Activated naive CD4-positive, alpha-beta T cell treated with anti-CD3 and anti-CD28 coated beads for 36 hours (primary cell): ENCODE data around the gene KLHL29. TPM values are rescaled to one million over a fixed set of nuclear protein-coding genes. Genes with fewer than 3 reads are reported as not detected.

Experiments
- CTCF ChIA-PET: fragments of 350-600 bp; sonication (Branson Sonifier 250); formaldehyde crosslinking; loops from one replicate; lab custom pipeline; 2021; ENCODE audit warnings: antibody characterized with exemption; lab: Charles Lee
- DNase-seq: peaks from one replicate; pipeline ENCODE4 v3.0.0-alpha.2; 2020
- H3K27ac Mint-ChIP-seq: one replicate; pipeline ENCODE4 v1.8.0; 2021; ENCODE audit warnings: mild to moderate bottlenecking, mixed read lengths
- H3K27me3 Mint-ChIP-seq: one replicate; pipeline ENCODE4 v1.8.0; 2021; ENCODE audit warnings: low read depth, mixed read lengths
- H3K36me3 Mint-ChIP-seq: one replicate; pipeline ENCODE4 v1.8.0; 2021; ENCODE audit warnings: low read depth, mixed read lengths
- H3K4me1 Mint-ChIP-seq: one replicate; pipeline ENCODE4 v1.8.0; 2021; ENCODE audit warnings: low read depth, mixed read lengths
- H3K4me3 Mint-ChIP-seq: one replicate; pipeline ENCODE4 v1.8.0; 2021; ENCODE audit warnings: mild to moderate bottlenecking, moderate library complexity, mixed read lengths
- H3K9me3 Mint-ChIP-seq: one replicate; pipeline ENCODE4 v1.8.0; 2021; ENCODE audit warnings: mixed read lengths
- intact Hi-C: fragments of 100-400 bp; cut with micrococcal nuclease; formaldehyde crosslinking; loops from one replicate; pipeline ENCODE4 v1.15.1; 2023
- total RNA-seq, 2 experiments: library from RNA; stranded (reverse); gene quantifications; one replicate each; pipeline ENCODE4 v1.2.3, GENCODE V29; 2021

KLHL29 gene
- total RNA-seq, 2 experiments from 2014 or later = 2.4 to 2.9 TPM

DNA sequence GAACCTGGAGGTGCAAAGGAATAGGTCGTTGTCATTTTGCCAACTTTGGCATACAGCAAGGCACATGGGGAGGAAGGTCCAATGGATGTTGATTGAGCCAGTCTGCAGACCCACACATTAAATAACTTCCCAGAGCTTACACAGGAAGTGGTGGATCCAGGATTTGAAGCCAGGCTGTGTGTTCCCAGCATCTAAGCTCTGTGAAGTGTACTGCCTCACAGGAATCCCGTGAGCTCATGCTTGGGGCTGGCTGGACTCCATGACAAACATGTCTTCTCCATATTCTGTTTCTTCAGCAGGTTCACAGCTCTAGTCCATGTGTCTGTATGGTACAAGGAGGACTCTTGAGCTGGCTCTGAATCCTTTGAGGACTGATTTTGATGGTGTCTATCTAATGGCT is 63.9 kb downstream of the KLHL29 start:
- no peaks in the 10 kb centered on the region for H3K36me3 Mint-ChIP-seq
- CTCF ChIA-PET = interaction anchor here (1.2 kb wide), 1 partner anchor 12 kb away, joined by 3 read pairs; no protein-coding TSS in a partner anchor
- H3K27me3 Mint-ChIP-seq = peaks cover 1% of the 10 kb centered on the region
- no peak for DNase-seq
- H3K4me3 Mint-ChIP-seq = no peak overlapping the region
- H3K27ac Mint-ChIP-seq = no peak overlapping the region
- H3K9me3 Mint-ChIP-seq = no peaks in the 10 kb centered on the region
- H3K4me1 Mint-ChIP-seq = peaks cover 18% of the 10 kb centered on the region
- intact Hi-C loops = no loop called here

DNA sequence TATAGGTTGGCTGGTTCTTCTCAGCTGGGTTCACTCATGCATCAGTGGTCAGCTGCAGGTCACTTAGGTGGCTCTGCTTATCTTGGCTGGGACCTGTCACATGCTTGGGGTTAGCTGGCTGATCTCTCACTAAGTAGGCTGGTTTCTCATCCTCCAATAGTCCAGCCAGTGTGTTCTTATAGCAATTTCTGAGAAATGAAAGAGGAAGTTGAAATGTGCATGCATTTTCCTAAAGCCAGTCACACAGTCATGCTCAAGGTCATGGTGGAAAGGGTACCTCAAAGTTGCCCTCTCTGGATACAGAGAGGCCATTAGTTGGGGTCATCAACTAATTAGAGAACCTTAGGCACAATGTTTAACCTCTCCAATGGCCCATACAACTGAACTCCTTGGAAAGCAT is 64.4 kb downstream of the KLHL29 start:
- DNase-seq = no peak
- H3K36me3 Mint-ChIP-seq = no peaks in the 10 kb centered on the region
- H3K27ac Mint-ChIP-seq = no peak overlapping the region
- intact Hi-C loops = no loop called here
- H3K27me3 Mint-ChIP-seq = peaks cover 1% of the 10 kb centered on the region
- CTCF ChIA-PET = interaction anchor here (0.9 to 1.2 kb wide), 2 partner anchors 11 to 58 kb away, joined by 3 read pairs; no protein-coding TSS in a partner anchor
- peaks cover 21% of the 10 kb centered on the region for H3K4me1 Mint-ChIP-seq
- no peaks in the 10 kb centered on the region for H3K9me3 Mint-ChIP-seq
- no peak overlapping the region for H3K4me3 Mint-ChIP-seq

DNA sequence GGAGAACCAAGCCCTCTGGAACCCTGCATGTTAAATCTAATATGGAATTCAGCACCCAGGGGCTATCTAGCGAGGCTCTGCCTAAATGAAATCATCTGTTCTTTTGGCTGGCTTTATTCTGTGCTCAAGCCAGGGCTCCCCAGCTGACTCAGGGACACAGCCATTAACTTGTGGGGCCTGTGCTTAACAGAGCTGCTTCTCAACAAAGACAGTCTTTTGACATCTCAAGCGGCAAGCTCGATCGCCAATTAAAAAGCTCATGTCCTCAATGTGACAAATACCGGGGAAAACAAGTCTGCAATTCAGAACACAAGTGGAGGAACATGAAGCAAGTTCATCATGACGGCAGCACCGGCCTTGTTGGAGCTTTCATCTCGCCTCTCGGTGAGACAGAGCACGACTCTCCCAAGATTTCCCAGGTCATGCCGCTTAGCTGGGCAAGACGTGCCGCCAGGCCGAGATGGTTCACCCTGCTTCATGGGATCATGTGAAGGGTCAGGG is 64.9 kb downstream of the KLHL29 start:
- peaks cover 24% of the 10 kb centered on the region for H3K4me1 Mint-ChIP-seq
- CTCF ChIA-PET = interaction anchor here (0.9 to 1.2 kb wide), 2 partner anchors 11 to 58 kb away, joined by 3 read pairs; no protein-coding TSS in a partner anchor
- no peaks in the 10 kb centered on the region for H3K36me3 Mint-ChIP-seq
- peaks cover 5% of the 10 kb centered on the region for H3K27me3 Mint-ChIP-seq
- H3K27ac Mint-ChIP-seq = no peak overlapping the region
- intact Hi-C loops = loop anchor here (10.0 kb wide), 1 partner anchor 245 kb away; no protein-coding TSS in a partner anchor
- DNase-seq = no peak
- no peak overlapping the region for H3K4me3 Mint-ChIP-seq
- no peaks in the 10 kb centered on the region for H3K9me3 Mint-ChIP-seq

DNA sequence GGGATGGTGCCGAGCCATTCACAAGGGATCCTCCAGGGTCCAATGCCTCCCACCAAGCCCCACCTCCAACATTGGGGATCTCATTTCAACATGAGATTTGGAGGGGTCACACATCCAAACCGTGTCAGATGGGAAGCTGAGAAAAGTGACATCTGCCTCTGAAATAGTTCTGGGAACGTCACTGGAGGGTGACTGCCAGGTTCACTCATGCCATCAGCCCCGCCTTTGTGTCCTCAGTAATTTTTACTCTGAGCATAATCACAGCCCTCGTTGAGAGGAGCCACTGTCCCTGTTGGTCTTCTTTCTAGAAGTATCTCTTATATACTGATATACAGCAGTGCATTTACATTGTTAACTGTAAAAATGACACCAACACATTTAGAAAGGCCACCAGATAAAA is 67.4 kb downstream of the KLHL29 start:
- no peak overlapping the region for H3K27ac Mint-ChIP-seq
- DNase-seq = no peak
- H3K4me1 Mint-ChIP-seq = peaks cover 26% of the 10 kb centered on the region
- CTCF ChIA-PET = interaction anchor here (0.6 kb wide), 1 partner anchor 19 kb away, joined by 3 read pairs; no protein-coding TSS in a partner anchor
- H3K36me3 Mint-ChIP-seq = no peaks in the 10 kb centered on the region
- peaks cover 5% of the 10 kb centered on the region for H3K27me3 Mint-ChIP-seq
- intact Hi-C loops = loop anchor here (2.0 to 10.0 kb wide), 2 partner anchors 72 to 248 kb away; no protein-coding TSS in a partner anchor
- H3K4me3 Mint-ChIP-seq = no peak overlapping the region
- H3K9me3 Mint-ChIP-seq = no peaks in the 10 kb centered on the region

DNA sequence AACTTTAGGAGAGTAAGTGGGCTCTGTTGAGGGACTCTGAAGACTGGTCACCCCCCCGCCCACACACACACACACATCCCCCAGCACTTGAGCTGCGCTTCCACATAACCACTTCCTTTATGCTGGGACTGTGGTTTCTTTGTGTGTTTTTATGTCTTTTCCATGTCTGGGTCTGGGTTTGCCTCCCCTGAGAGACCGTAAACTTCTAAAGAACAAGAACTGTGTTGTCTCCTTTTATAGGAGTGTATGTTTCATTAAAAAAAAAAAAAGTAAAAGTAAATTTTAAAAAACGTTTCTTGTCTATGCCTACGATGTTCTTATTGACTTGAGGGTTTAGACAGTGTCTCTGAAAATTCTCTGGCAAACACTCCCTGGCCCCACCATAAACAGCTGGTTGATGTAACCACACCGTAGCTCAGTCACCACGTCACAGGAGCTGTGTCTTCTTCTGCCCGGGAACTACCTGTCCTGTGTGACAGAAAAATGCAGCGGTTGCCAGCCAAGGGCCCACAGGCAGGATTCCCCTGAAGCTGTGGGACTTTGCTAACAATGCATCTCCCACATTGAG is 68.0 kb downstream of the KLHL29 start:
- H3K36me3 Mint-ChIP-seq = no peaks in the 10 kb centered on the region
- peak; percentile 69 for DNase-seq
- H3K27ac Mint-ChIP-seq = no peak overlapping the region
- CTCF ChIA-PET = interaction anchor here (0.6 kb wide), 2 partner anchors 20 to 41 kb away, joined by 3 read pairs; no protein-coding TSS in a partner anchor
- H3K4me3 Mint-ChIP-seq = peak overlapping the region; percentile 23
- intact Hi-C loops = loop anchor here (2.0 to 10.0 kb wide), 2 partner anchors 72 to 248 kb away; no protein-coding TSS in a partner anchor
- H3K9me3 Mint-ChIP-seq = no peaks in the 10 kb centered on the region
- peaks cover 26% of the 10 kb centered on the region for H3K4me1 Mint-ChIP-seq
- H3K27me3 Mint-ChIP-seq = peaks cover 5% of the 10 kb centered on the region

DNA sequence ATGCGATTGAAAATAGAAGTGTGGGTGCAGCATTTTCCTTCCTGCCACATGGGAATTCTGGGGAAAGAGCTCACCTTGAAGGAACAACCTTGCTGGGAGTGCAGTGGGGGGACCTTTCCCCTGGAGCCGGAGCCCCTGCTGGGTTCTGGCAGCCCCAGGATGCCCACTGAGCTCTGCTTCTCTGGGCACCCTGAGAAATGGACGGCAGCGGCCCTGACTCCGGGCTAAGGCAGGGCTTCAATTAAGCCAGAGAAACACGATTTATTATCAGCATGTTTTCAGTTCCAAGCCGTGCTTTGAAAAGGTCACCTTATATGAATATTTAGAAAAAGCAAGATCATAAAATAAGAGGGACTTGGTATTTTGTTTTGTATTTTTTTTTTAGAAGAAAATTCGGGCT is 68.5 kb downstream of the KLHL29 start:
- H3K4me3 Mint-ChIP-seq = no peak overlapping the region
- no peak overlapping the region for H3K27ac Mint-ChIP-seq
- peaks cover 5% of the 10 kb centered on the region for H3K27me3 Mint-ChIP-seq
- no peaks in the 10 kb centered on the region for H3K36me3 Mint-ChIP-seq
- no peaks in the 10 kb centered on the region for H3K9me3 Mint-ChIP-seq
- intact Hi-C loops = loop anchor here (2.0 to 10.0 kb wide), 2 partner anchors 73 to 249 kb away; no protein-coding TSS in a partner anchor
- peaks cover 26% of the 10 kb centered on the region for H3K4me1 Mint-ChIP-seq
- CTCF ChIA-PET = interaction anchor here (0.6 kb wide), 1 partner anchor 40 kb away, joined by 3 read pairs; no protein-coding TSS in a partner anchor
- no peak for DNase-seq

DNA sequence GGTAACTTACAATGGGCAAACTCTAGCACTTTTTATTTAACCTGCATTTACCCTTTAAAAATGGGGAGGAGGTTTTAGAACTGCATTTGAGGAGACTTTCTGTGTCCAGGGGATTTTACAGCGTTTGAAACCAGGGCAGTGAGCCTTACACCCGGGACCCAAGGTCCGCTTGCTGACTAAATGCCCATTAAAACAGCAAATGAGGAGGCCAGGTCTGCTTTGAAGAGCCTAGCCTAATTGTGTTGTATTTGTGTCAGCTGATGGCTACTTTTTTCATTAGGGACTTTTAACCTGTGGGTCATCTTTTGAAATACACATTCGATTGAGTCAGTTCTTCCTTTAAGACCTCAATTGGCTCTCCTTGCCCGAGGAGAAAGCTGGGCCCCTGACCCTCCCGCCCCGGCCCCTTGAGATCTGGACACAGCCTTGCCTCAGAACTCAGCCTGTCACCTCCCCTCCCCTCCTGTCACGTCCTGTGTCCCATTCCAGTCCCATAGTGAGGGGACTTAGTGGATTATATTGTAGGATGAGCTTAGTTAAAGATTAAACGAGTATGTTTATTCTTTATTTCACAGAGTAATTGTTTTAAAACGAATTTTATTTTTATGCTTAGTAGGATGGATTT is 69.0 kb downstream of the KLHL29 start:
- DNase-seq = no peak
- no peak overlapping the region for H3K4me3 Mint-ChIP-seq
- no peaks in the 10 kb centered on the region for H3K9me3 Mint-ChIP-seq
- no peaks in the 10 kb centered on the region for H3K36me3 Mint-ChIP-seq
- no peak overlapping the region for H3K27ac Mint-ChIP-seq
- CTCF ChIA-PET = interaction anchor here (0.6 kb wide), 1 partner anchor 40 kb away, joined by 3 read pairs; no protein-coding TSS in a partner anchor
- peaks cover 26% of the 10 kb centered on the region for H3K4me1 Mint-ChIP-seq
- peaks cover 5% of the 10 kb centered on the region for H3K27me3 Mint-ChIP-seq
- intact Hi-C loops = loop anchor here (2.0 to 10.0 kb wide), 2 partner anchors 73 to 249 kb away; no protein-coding TSS in a partner anchor

DNA sequence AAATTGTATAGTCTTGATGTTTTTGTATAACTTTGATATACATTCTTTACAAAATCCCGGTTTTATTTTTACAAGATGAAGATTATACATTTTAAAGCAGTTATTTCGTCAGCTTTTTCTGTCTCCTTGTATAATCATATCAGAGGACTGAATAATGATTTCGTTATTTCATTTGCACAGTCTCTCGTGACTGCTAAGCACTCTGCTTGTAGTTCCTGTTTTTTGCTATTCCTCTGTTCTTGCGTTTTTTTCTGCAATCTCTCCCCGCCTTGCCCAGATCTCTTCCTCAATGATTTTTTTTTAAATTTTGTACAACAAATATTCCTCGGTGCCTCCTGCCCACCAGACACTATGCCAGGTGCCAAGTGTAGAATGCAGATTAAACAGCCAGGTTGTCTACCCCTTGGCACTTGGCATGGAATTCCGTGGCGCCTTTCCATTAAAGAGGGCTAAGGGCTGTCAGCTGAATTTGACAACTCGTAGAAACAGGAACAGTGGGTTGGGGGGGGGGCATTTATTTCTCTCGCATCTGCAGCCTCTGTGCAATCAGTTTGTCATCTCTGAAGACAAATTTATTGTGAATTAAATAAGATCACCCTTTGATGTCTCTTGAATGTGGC is 69.6 kb downstream of the KLHL29 start:
- no peak for DNase-seq
- H3K4me1 Mint-ChIP-seq = peaks cover 24% of the 10 kb centered on the region
- no peak overlapping the region for H3K4me3 Mint-ChIP-seq
- no peaks in the 10 kb centered on the region for H3K9me3 Mint-ChIP-seq
- no peak overlapping the region for H3K27ac Mint-ChIP-seq
- no peaks in the 10 kb centered on the region for H3K36me3 Mint-ChIP-seq
- CTCF ChIA-PET = no interaction called here
- H3K27me3 Mint-ChIP-seq = peaks cover 5% of the 10 kb centered on the region
- intact Hi-C loops = loop anchor here (10.0 kb wide), 1 partner anchor 250 kb away; no protein-coding TSS in a partner anchor

DNA sequence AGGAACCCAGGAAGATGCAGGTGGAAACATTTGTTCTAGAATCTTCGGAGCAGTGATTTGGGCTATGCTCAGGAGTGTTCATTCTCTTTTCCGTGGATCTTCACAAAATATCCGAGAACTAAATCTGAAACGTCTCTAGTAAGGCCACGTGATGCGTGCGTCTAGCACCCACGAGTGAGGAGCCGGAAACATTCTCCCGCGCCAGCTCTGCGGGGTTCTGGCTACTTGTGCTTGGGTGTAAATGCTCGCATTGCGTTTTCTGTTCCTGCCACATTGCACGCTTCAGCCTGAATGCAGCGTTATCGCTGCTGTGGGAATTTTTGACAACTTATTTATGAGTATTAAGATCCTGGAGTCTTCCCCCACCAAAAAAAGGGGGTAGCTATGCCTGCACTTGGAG is 71.4 kb downstream of the KLHL29 start:
- Mint-ChIP-seq H3K4me3 (no peak overlapping the region), H3K36me3 (no peaks in the 10 kb centered on the region), H3K9me3 (no peaks in the 10 kb centered on the region), H3K4me1 (peaks cover 24% of the 10 kb centered on the region), H3K27me3 (peaks cover 6% of the 10 kb centered on the region), H3K27ac (no peak overlapping the region)
- CTCF ChIA-PET = no interaction called here
- intact Hi-C loops = loop anchor here (10.0 kb wide), 1 partner anchor 252 kb away; no protein-coding TSS in a partner anchor
- DNase-seq = no peak

DNA sequence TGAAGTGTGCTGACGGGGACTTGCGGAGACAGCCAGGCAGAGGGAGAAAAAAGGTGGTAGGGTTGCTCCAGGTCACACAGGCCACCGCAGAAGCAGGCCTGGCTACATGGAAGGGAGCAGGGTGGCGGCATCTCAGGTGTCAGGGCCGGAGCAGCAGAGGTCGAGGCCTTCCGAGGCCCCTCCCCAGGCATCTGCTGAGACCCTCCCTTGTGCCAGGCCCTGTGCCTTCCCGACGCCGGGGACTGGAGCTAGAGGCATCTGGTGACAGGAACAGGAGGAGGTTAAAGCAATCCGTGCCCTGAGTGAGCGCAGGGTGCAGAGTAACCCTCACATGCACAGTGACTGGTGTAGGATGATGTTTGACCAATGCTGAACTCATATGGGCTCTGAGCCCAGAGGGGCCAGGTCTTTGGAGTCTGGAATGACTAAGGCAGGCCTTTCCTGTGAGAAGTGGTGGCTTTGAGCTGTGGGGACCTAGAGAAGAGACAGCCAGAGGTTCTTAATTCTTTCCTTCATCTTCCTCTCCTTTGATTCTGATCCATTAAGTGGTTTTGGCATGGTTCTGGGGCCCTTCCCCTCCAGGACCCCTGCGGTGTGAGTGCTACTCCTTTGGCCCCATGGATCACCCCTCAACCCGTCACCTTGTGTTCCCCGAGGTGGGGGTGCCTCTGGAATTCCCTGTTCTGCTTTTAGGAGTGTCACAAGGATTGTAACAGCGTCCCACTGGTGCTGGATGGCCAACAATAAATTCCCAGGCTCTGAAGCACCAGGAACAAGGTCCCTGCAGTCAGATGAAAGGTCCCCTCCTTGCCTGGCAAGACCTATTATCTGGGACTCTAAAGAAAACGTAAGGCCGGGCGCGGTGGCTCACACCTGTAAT is 72.1 kb downstream of the KLHL29 start:
- DNase-seq = no peak
- Mint-ChIP-seq H3K4me1 (peaks cover 24% of the 10 kb centered on the region), H3K27me3 (peaks cover 6% of the 10 kb centered on the region), H3K36me3 (no peaks in the 10 kb centered on the region), H3K27ac (no peak overlapping the region), H3K4me3 (no peak overlapping the region), H3K9me3 (no peaks in the 10 kb centered on the region)
- CTCF ChIA-PET = no interaction called here
- intact Hi-C loops = loop anchor here (10.0 kb wide), 1 partner anchor 252 kb away; no protein-coding TSS in a partner anchor

DNA sequence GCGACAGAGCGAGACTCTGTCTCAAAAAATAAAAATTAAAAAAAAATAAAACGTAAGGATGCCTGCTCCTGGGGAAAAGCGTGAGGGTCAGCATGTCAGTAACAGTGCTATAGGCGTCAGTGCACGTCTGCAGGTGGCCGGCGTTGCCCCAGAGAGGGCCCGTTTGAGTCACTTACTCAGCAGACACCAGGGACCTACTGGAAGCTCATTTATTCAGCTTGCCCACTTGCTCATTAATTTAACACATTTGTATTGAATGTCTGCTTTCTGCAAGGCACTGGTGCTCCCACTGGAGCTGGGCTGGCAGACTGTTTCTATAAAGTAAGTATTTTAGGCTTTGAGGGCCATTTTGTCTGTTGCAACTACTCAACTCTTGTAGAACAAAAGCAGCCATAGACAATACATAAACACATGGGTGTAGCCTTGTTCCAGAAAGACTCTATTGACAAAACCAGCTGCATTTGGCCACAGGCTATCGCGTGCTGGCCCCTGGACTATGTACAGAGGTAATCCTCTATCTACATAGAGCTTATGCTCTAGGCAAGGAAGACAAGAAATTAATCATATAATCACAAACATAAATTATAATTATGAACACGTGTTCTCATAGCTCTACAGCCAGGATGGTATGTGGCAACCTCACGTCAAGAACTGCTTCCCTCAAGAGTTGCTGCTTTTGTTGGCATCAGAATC is 73.2 kb downstream of the KLHL29 start:
- no peak for DNase-seq
- Mint-ChIP-seq H3K27me3 (peaks cover 5% of the 10 kb centered on the region), H3K4me3 (no peak overlapping the region), H3K27ac (no peak overlapping the region), H3K4me1 (peaks cover 15% of the 10 kb centered on the region), H3K36me3 (no peaks in the 10 kb centered on the region), H3K9me3 (no peaks in the 10 kb centered on the region)
- CTCF ChIA-PET = interaction anchor here (0.6 to 1.5 kb wide), 3 partner anchors 74 to 259 kb away, joined by 3 to 4 read pairs (median 4); no protein-coding TSS in a partner anchor
- intact Hi-C loops = loop anchor here (10.0 kb wide), 1 partner anchor 253 kb away; no protein-coding TSS in a partner anchor
